COR-L47 (cell line): ENCODE data around the gene SORCS2.

Source experiments
- DNase-seq: peaks from one replicate; lab custom pipeline; 2025; lab: John Stamatoyannopoulos, UW

The SORCS2 gene

DNA sequence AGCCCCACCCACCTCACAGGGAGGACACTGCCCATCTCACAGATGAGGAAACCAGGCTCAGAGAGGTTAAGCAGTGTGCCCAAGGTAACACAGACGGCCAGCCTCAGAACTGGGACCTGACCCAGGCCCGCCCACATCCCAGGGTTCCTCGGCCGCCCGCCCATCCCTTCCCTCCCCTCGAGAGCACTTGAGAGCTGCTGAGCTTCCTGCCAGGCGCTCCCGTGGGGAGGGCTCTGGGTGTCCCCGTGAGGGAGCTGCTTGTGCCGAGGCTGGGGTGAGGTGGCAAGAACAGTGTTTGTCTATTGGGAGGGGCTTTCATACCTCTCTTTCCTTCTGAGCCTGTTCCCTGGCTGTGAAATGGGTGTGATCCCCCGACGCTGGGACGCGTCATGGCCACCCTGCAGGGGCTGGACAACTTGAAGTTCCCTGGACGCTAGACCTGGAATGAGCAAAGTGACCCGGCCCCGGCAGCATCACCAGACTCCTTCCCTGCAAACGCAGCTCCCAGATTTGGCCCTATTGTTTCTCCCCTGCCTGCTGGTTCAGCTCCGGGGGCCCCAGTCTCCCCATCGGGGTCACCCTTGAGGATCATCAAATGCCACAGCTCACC, 542.4 kb downstream of the SORCS2 start:
- no peak for DNase-seq

DNA sequence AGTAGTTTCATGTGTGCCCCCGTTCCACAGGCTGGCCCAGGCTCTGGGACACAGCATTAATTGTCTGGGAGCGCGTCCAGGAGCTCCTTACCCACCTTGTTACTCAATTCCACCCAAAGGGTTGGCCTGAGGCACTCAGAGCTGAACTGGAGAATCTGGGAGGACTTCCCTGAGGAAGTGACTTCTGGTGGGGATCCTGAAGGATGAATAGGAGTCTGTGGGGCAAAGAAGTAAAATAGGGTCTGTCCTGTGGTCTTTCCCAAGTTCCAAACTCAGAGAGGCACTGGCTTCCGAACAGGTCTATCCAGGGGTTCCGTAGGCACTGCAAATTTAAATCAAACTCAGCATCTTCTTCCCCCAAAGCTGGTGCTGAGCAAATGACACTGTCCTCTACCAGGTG, 543.1 kb downstream of the SORCS2 start:
- DNase-seq: no peak

DNA sequence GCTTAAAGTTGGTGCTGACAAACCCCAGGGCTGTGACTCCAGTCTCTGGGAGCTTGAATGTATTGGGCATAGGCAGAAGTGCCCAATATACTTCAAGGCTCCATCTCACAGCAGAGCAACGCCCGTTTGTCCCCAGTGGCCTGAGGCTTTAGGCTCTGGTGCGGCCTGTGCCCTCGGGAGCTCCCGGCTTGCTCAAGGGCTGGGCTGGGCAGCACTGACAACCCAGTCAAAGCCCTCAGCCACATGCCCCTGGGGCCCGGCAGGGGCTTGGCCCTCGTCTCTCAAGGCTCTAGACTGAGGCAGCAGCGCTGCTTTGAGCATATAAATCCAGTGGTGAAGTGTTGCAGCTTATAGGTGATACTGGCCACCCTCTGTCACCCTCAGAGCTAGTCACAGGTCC, 543.6 kb downstream of the SORCS2 start:
- no peak for DNase-seq

DNA sequence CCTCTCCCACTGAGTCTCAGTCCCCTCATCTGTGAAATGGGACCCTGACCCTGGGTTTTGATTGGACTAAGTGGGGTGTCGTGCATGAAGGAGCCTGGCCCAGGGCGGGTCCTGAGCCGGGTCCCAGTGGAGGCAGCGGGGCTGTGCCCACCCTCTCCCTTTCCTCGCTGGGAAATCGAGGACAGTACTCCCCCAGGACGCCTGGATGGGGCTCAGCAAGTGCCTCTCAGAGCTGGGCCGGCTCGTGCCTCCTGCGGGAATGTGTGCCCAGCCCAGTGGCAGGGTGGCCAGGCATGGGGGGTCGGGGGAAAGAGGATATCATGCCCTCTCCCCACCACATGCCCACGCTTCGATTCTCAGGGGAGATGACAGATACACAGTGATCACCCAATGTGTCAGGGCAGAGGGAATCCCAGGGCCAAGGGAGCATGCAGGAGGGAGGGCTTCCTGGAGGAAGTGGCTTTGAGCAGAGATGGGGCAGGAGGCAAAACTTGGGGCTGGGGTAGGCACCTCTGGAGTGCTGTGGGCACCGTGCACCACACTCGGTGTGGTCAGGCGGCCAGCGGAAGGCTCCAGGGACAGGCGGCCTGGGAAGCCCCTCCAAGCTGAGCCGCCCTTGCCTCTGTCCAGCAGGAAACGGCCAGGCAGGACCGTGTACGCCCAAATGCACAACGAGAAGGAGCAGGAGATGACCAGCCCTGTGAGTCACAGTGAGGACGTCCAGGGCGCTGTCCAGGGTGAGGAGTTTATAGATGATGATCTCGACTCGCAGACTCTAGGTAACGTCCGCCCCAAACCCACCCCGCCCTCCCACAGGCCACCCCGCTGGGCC, 544.3 kb downstream of the SORCS2 start:
- DNase-seq: no peak

DNA sequence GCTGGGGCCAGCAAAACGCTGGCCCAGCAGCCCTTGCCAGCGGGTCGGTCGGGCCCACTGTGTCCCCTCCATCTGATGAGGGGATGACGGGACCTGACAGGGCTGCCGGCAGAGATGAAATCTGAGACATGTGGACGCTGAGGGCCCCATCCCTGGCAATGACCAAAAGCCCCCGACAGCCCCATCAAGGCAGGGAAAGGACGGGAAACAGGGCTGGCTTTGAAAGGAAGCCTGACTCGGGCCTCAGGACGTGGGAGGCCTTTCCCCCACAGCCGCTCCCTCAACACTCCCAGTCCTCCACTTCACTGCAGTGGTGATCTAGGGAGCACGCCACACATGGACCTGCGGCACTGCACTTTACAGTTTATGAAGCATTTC, 544.9 kb downstream of the SORCS2 start:
- no peak for DNase-seq

DNA sequence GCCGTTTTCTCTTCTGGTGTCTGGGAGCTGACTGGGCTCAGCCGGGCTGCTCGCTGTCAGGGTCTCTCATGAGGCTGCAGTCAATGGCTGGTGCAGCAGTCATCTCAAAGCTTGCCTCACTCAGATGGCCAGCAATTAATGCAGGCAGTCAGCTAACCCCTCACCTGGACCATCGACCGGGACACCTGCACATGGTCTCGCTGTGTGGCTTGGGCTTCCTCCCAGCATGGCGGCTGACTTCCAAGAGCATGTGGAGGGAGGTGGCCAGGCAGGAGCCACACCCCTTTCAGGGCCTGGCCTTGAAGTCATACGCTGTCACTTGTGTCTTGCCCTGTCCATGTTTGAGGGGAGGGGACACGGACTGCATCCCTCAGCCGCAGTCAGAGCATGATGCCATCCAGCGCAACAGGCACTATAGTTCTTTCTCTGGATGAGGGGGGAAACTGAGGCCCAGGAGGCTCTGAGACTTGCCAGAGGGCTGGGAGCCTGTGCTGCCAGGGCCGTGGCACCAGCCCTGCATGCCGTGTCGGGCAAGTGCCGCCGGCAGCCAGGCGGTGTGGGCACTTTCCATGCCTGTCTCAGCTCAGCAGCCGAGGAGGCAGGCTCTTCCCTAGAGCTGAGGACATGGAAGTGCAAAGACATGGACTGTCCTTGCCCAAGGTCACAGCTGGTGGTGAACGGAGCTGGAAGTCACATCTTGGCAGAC, 545.6 kb downstream of the SORCS2 start:
- no peak for DNase-seq

DNA sequence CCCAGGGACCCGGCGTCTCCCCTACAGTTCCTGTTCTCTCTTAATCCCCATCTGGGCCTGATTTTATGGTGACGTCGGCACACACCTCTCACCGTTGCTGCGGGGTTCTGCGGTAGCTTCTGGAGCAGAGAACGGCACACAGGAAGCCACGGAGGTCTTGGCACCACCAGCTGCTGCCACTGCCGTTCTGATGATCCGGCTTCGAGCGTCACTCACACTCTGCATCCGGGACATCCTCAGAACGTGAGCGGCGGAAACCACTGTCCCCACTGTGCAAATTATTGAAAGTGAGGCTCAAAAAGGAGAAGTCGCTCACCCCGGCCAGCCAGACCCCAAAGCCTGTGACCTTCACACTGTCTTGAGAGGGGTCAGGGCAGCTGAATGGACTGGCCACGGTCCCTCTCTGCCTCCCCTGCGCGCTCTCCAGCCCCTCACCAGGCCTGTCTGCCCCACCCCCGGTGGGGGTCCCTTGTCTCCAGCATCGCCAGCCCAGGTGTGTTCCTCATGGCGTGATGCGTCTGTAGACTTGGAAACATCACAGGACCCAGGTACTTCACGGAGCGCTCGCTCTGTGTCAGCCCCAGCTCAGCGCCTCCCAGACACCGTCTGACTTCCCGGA, 546.2 kb downstream of the SORCS2 start:
- no peak for DNase-seq

DNA sequence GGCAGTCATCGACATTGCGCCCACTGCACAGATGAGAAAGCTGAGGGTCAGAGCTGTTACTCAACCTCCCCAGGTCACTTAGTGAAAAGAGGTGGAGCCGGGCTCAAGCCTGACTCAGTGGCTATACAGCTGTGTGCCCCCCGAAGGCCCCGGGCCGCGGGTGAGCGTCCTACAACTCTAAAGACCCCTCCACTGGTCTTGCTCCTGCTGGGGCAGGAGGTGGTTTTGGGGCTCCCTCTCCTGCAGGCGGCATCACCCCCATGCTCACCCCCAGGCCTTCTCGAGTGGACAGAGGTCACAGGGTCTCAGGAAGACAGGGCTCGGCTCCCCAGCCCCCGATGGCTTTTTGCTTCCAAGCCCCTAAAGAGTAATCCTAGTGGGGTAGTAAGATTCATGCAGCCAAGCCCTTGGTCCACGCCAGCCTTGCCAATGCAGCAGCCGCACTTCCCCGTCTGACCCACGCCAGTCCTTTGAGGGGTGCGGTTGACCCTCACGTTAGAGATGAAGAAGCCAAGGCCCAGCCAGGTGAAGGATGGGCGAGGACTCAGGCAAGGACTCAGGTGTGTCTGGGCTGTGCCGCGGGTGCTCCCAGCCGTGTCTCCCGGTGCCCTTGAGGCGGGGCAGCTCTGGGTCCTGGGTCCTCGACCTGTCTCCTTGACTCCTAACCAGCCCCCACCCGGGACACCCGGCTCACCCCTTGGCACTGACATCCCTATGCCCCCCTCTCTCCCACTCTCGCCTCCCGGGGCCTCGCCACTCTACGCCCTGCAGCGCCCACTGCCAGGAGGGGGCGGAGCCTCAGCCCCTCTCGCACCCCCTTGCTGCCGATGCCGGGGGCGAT, 547.0 kb downstream of the SORCS2 start:
- no peak for DNase-seq

DNA sequence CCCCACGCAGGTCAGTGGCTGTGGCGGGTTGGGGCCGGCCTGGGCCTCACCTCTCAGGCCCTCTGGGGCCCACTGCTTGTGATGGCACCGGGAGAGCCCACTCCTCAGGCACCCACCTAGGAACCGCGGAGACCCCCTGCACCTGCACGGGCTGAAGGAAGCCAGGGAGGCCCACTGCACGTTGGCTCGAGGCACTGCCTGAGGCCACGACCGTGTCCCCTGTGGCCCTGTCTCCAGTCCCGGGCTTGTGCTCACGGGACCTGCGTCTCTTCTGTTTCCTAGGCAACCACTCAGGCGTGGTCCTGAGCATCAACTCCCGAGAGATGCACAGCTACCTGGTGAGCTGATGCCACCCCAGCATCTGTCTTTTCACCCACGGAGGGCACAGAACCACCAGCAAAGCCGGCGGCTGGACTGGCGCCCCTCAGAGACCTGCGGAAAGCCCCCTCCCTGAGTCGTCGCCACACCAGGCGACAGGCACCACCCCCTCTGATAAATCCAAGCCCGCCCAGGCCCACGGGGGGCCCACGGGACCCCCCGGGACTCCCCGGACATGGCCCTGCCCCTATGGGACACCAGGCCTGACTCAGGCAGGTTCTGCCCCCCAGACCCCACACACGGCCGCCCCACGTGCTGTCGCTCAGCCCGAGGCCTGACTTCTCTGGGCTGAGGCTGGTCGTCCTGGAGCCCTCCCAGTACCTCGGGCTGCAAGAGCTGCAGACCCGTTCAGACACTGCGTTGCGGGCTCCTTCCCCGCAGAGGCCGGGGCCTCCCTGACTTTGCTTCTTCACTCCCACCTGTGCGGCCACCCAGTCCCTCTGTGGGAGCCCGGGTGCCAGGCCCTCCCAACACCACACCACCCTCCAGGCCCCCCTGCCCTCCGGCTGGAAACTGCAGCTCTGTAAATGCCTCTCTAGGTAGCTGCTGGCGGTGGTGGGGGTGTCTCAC, 547.9 kb downstream of the SORCS2 start:
- DNase-seq: no peak

DNA sequence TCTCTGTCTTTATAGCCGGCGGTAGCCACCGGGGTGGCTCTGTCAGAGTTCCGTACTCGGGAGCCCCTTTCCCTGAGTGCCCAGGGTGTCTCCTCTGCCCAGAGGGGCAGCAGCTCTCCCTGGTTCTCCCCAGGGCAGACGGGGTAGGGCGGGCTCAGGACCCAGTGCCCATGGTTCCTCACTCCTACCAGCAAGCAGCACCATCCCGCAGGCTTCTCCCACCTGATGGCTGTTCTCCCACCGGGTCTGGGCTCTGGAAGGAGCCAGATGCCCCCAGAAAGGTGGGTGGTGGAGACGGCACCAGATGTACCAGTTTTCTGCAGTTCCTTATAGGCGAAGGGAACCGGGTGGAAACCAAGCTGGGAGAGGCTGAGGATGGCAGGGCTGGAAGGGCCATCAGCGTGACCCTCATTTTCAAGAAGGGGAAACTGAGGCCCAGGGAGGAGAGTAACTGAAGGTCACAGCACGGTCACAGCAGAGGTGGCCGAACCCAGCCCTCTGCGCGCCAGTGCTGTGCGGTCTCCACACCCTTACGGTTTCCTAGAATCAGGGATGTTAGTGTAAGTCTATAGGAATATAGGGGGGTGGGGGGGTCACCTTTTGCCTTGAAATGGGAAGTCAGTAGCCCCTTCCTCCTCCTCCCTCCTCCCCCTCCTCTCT, 548.7 kb downstream of the SORCS2 start:
- no peak for DNase-seq

DNA sequence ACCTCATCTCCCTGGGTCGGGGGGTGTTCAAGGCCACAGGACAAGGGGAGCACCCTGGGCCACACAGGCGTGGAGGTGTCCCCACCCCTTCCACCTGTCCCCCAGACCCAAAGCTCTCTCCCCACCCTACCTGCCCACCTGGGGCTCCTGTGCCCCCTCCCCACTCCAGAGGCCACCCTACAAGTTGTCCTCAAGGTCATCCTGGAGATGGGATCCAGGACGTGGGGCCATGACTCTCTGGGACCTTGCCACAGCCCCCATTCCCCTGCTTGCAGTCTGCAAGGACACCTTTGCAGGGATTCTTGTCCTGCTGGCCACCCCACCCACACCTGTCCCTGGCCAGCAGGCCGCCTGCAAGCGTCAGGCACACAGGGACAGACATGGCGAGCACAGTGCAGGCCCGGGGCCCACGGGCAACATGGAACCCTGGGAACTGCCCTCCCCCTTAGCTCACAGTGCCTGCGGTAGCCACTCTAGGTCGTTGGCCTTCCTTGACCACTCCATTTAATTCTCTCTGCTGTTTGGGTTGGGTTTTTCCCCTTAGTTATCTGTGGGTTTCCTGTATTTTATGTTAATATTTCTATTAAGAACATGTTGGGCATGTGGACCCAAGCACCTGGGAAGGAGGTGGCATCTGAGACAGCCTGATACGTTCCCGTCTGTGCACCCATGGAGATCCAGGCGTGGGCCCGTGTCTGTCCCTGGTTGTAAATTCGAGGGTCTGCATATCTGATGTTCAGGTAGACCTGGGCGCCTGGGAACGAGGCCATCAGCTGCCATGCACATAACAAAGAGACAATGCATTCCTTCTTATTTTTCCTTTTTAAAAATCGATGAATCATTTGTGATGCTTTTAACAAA, 549.8 kb downstream of the SORCS2 start:
- no peak for DNase-seq

DNA sequence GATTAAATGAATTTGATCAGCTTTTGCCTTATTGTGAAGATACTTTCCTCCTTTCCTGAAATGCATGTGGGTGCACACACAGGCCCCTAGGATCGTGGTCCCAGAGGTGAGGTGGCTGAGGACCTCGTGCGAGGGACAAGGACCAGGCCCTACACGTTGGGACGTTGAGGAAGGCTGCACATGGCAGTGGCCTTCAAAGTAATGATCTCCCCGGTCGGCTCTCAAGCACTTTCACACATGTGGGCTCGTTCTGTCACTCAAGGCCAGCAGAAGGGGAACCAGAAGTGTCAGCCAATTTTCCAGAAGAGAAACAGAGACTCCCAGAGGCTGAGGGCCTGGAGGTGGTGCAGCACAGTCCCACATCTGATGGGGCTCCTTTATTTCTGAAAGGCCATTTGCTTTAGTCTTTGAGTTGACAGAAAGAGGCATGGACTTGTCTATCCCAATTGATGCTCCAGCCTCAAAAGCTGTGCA, 550.5 kb downstream of the SORCS2 start:
- no peak for DNase-seq

DNA sequence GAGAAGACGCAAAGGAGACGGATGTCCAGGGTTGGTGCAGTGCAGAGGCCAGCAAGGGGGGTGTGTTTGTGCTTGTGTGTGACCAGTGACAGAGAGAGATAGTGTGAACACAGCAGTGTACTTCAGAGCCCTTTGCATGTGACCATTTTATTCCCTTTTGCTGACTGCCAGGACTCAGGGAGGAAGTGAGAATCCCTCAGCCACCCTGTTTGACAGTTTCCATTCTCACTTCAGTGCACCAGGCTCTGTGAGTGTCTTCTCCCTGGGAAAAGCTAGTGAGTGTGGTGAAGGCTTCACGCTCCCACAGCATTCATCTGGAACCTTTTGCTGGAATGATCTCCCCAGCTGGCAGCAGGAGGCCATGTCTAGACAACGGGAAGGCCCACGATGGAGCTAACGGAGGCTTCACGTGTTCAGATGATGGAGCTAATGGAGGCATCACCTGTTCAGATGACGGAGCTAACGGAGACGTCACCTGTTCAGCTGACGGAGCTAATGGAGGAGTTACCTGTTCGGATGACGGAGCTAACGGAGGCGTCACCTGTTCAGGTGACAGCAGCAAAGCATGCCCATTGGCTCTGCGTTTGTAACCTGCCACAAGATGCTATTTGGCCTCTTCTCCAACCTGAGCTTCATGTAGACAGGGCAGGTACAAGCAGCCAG, 551.9 kb downstream of the SORCS2 start:
- DNase-seq: no peak

DNA sequence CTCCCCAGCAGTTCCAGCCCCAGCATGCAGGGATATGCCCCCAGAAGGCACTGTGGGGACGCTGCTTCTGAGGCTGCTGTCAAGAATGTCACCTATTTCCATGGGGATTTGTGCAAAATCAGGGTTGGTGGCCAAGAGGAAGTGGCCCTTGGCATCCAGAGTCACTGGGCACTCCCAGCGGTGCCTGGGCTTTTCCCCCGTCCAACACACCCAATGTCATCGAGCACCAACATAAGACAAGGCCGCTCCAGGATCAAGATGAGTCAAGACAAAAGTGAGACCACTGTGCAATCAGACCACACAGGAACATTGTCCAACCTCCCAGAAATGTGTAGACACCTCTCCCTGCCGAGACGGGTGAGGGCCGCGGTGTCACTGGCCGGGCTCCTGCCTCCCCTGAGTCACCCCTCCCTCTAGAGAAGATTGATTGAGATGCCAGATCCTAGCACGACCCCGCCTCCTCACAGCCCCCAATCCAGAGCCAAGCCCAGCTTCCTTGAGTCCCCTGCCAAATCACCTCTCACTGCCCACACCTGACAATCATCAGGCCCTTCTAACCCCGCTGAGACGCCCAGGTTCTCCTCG, 553.1 kb downstream of the SORCS2 start:
- DNase-seq: no peak

DNA sequence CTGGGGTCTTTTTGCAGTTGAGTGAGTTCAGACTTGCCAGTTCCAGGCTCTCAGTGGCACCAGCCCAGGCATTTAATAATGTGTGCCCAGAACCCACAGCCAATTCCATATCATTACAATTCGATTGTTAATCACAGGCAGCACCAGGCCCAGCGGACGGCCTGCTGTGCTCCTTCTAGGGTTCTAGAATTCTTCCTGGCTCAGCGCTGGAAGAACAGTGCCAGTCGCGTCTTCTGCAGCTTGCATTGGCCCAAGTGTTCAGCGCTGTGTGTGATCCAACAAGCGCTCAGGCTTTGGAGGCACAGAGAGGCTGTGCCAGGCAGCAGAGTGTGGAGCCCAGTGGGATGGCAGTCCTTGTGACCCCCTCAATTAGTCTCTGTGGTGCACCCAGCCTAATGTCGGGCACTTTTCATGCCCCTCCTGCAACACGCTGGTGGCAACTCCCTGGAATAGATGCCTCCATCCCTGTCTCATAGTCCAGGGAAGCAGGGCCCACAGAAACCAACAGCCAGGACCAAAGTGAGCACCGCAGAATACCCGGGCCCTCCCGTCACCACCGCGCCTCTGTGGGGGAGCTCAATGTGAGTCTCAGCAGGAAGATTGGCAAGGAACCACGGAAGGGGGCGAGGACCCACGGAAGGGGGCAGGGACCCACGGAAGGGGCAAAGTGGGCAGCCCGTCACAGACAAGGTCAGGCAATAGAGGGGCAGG, 554.2 kb downstream of the SORCS2 start:
- no peak for DNase-seq

DNA sequence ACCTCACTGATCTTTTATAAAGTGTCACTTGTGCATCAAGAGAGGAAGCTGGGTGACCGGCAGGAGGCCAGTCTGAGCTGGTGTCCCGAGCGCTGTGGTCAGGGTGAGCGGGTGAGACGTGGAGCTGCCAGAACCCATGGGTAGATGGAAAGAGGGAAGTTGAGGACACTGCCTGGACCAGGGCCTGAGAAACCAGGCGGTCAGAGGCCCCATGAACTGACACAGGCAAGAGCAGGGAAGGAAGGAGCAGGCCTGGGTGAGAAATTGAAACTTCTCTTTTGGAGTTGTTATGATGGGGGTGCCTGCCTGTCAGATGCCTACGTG, 554.7 kb downstream of the SORCS2 start:
- DNase-seq: no peak

DNA sequence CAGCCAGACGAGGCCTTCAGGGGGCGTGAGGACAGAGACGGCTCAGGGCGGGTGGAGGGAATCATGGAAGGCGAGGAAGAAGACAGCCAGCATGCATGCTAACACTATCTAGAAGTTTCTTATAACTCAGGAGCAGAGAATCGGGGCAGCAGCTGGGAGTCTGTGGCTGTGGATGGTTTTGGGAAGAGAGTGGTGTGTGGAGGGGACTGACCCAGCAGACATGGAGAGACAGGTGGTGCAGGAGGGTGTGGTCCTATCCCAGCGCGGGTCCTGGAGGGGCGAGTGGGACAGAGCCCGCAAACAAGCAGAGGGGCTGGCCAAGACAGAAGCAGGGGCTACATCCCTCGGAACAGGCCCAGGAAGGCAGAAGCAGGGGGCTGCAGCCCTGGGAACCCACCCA, 555.2 kb downstream of the SORCS2 start:
- DNase-seq: no peak

DNA sequence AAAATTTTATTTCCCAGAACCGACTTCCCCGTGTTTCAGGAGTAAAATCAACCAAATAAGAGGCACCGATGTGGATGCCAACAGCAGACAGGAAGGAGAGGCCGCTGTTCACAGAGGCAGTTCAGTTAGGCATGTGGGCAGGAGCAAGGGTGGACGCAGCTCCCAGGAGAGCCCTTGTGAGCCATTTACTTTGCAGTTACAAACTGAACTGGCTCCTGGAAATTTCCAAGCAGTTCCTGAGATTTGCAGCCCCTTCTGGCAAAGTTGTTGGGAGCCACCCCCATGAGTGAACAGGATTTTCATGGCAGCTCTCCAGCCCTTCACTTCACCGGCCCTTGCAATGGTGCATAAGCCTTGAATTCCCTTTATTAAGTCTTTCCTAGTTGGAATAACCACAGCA, 558.2 kb downstream of the SORCS2 start:
- no peak for DNase-seq
